HG03469 (cell line): Measurements from ENCODE around the gene SPC24.
"Not testable (repeated sequence)": the region's sequence is repeated elsewhere in the genome, so short reads cannot be mapped to it uniquely, and the experiment has no call there.

Source experiments
- ATAC-seq: cut with Tn5 transposase; IDR thresholded peaks from one replicate; pipeline ENCODE4 v1.9.1; 2021; ENCODE audit warnings: mild to moderate bottlenecking, moderate library complexity, moderate number of reproducible peaks; ENCODE audit not compliant: unreplicated experiment

SPC24 gene

GRCh38 chr19:11166281-11167142, 10.9 kb upstream of the SPC24 start:
- no peak for ATAC-seq

DNA sequence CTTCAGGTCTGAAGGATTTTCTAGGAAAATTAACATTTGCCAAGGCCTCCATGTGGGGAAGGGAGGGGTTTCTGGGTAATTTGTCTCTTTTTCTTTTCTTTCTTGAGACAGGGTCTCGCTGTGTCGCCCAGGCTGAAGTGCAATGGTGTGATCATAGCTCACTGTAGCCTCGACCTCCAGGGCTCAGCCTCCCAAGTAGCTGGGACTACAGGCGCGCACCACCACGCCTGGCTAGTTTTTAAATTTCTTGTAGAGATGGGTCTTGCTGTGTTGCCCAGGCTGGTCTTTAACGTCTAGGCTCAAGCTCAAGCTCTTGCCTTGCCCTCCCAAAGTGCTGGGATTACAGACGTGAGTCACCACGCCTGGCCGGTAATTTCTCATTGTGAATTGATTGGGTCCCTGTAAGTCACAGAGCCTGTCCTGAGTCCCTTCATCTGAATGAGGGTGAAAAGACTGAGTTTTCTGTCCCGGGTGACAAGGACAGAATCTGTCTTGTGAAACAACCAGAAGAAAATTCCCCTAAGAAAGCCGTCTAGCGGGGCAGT, 10.0 kb upstream of the SPC24 start:
- ATAC-seq = no peak

- ATAC-seq = no peak
Observed at GRCh38 chr19:11164879-11165406, 9.4 kb upstream of the SPC24 start.

- no peak for ATAC-seq
Observed at GRCh38 chr19:11164296-11164695, 8.7 kb upstream of the SPC24 start.

- ATAC-seq = not testable (repeated sequence)
Observed at GRCh38 chr19:11160440-11160768, 4.8 kb upstream of the SPC24 start.

DNA sequence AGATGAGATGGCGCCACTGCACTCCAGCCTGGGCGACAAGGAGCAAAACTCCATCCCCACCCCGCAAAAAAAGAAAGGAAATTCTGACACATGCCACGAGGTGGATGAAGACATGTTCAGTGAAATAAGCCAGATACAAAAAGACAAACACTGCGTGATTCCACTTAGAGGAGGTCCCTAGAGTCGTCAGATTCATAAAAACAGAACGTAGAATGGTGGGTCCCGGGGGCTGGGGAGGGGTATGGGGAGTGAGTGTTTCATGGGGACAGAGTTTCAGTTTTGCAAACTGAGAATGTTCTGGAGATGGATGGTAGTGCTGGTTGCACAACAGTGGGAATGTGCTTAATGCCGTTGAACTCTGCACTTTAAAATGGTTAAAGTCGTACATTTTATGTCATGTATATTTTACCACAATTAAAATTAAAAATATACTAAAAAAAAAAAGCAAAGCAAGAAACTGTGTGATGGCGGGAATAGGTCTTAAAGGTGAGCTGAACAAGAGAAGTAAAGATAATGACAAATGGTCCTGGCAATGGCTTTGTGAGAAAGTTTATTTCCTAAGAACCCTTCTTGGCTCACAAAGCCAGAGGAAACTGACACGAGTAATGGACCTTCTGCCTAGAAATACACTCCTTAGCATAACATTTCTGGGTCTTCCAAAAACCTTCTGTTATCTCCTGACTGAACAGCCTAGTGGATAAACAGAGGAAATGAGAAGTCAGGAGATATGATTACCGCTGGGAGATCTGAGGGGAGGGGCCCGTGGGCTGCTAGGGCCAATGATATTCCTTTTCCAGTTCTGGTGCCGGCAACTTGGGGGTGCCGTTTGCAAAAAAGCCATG, 4.2 kb upstream of the SPC24 start:
- no peak for ATAC-seq

DNA sequence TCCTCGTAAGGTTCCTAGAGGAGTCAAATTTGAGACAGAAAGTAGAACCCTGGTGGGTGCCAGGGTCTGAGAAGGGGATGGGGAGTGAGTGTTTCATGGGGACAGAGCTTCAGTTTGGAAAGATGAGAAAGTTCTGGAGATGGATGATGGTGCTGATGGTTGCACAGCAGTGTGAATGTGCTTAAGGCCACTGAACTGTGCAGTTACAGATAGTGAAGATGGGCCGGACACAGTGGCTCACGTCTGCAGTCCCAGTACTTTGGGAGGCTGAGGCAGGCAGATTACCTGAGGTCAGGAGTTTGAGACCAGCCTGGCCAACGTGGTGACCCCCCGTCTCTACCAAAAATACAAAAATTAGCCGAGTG, 917 bp downstream of the SPC24 start:
- no peak for ATAC-seq

GRCh38 chr19:11152318-11153062, 3.1 kb downstream of the SPC24 start:
- ATAC-seq = no peak

GRCh38 chr19:11151181-11151580, 4.4 kb downstream of the SPC24 start:
- no peak for ATAC-seq

- no peak for ATAC-seq
Observed at GRCh38 chr19:11148001-11148400, 7.6 kb downstream of the SPC24 start.

DNA sequence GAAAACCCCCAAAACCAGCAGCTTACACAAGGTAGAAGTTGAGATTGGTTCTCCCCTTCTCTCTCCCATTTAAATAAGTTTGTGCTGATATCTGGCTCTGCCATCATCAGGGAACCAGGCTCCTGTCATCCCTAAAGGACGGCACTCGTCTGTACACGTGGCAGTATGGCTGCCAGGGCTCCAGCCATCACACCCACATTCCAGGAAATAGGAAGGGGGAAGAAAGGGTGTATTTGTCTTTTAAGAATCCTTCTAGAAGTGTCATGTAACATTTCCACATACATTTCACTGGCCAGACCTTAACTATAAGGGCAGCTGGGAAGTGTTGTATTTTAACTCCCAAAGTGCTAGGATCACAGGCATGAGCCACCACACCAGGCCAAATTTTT, 10.1 kb downstream of the SPC24 start:
- no peak for ATAC-seq

DNA sequence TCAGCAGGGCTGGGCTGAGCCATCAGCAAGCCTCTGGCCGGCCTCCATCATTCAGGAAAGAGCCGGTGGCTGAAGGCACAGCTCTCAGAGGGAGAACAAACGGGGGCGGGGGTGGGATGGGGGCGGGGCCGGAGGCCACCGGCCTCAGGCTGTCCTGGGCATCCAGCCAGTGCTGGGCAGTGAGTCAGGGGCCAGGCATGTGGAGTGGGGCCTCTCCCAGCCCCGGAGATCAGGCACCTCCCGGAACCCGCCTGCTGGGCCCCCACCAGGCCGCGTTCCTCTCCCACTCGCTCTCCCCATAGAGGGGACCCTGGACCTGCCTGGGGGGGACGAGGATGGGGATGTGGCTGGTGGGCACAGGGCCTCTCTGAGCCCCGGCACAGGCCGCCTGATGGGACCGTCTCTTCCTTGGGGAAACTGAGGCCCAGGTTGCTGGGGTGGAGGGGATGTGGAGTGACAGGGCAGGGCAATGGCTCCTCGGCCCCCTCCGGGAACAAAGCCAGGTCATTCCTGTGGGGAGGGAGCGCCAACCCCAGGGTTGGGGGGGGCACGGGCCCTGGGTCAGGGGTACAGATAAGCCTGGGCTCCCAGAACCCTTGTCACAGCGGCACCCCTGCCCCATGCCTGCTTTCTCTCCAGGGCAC, 12.9 kb downstream of the SPC24 start:
- no peak for ATAC-seq

- no peak for ATAC-seq
Observed at GRCh38 chr19:11141937-11142527, 13.6 kb downstream of the SPC24 start.

DNA sequence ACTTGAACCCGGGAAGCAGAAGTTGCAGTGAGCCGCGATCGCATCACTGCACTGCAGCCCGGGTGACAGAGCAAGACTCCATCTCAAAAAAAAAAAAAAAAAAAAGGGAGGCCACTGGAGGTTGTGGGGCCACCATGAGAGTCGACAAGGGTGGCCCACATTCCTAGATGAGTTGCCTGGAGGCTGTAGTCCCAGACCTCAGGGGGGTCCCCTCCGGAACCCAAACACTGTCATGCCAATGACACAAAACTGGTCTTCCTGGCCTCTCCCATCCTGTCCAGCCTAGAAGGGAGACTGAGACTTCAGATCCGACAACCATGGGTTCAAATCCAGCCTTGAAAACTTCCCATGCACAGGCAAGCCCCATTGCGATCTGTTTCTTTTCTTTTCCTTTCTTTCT, 14.7 kb downstream of the SPC24 start:
- ATAC-seq = no peak

DNA sequence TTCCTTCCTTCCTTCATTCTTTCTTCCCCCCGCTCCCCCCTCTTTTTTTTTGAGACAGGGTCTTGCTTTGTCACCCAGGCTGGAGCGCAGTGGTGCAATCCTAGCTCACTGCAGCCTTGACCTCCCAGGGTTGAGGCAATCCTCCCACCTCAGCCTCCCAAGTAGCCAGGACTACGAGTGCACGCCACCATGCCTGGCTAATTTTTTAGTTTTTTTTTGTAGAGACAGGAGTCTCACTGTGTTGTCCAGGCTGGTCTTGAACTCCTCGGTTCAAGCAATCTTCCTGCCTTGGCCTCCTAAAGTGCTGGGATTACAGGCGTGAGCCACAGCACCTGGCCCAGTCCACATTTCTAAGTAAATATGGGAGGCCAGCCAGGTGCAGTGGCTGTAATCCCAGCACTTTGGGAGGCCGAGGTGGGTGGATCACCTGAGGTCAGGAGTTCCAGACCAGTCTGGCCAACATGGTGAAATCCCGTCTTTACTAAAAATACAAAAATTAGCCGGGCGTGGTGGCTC, 15.5 kb downstream of the SPC24 start:
- not testable (repeated sequence) for ATAC-seq

GRCh38 chr19:11138601-11139300, 16.8 kb downstream of the SPC24 start:
- ATAC-seq = no peak

- no peak for ATAC-seq
Observed at GRCh38 chr19:11137542-11138384, 17.8 kb downstream of the SPC24 start.

- no peak for ATAC-seq
Observed at GRCh38 chr19:11136400-11137101, 19.0 kb downstream of the SPC24 start.
